Measurements from ENCODE around the gene PIPOX.

DNA sequence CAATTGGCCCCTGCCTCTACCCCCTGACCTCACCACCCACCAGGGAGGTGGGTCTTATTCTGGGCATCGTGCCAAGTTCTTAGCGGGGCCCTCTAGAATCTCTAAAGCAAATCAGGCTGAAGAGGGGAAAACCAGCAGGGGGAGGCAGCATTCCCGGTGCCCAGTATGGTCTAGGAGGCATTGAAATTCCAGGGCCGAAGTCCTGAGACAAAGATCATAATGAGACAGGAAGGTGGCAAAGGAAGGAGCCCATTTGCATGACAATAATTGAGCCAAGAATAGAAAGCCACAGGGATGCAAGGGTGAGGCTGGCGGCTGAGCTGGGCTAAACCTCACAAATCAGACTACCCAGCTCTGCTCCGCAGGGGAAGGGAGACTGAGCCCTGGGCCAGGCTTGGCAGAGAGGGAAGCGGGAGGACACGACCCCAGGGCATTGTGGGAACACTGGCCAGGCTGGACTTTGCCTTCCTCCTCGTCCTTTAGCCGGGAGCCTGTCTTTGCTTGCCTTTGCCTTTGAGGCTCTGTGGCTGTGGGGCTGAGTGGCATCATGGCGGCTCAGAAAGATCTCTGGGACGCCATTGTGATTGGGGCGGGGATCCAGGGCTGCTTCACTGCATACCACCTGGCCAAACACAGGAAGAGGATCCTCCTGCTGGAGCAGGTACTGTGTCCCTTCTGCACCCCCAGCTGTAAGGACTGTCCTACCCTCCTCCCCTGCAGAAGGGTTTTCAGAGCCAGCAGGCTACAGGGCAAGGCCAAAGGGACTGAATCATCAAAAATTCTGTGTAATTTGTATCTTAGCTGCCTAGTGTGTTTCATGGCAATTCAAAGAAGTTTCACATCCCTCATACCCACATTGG is at the start of gene PIPOX:
- TF ChIP-seq POLR2A (IDR thresholded peaks at IDR 0.05) = no peak
- TF ChIP-seq, protein P1, sequence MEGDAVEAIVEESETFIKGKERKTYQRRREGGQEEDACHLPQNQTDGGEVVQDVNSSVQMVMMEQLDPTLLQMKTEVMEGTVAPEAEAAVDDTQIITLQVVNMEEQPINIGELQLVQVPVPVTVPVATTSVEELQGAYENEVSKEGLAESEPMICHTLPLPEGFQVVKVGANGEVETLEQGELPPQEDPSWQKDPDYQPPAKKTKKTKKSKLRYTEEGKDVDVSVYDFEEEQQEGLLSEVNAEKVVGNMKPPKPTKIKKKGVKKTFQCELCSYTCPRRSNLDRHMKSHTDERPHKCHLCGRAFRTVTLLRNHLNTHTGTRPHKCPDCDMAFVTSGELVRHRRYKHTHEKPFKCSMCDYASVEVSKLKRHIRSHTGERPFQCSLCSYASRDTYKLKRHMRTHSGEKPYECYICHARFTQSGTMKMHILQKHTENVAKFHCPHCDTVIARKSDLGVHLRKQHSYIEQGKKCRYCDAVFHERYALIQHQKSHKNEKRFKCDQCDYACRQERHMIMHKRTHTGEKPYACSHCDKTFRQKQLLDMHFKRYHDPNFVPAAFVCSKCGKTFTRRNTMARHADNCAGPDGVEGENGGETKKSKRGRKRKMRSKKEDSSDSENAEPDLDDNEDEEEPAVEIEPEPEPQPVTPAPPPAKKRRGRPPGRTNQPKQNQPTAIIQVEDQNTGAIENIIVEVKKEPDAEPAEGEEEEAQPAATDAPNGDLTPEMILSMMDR (IDR thresholded peaks at IDR 0.05) = no peak
- no peak for TF ChIP-seq POLR2AphosphoS5 (IDR thresholded peaks at IDR 0.05)
